ENCODE measurements around the gene PI16. TPM values are rescaled to one million over a fixed set of nuclear protein-coding genes. Genes with fewer than 3 reads are reported as not detected.

Gene PI16
- total and polyA plus RNA-seq, 2 donors (not counting 3 experiments of a cell fraction or from before 2014, with no cell fraction given) = 0.14 TPM; not detected in 1

- dilution Hi-C loops (cut with MboI; ENCODE audit: extremely low pct_ligation_motif_present, low sequenced_read_pairs) = no loop called here
- POLR2A ChIA-PET = no interaction called here
- H3K4me3 ChIP-seq (replicated peaks in 1 of 3; ENCODE audit: insufficient read depth in 1 of 3, low read depth in 1 of 3, low read length in 3 of 3) = no peak overlapping the region
- BruUV-seq (replicated peaks) = no TSS peak
- intact Hi-C loops (cut with micrococcal nuclease) = no loop called here
- no peaks in the 10 kb centered on the region for H3K4me1 ChIP-seq (ENCODE audit: control insufficient read depth, extremely low read depth, insufficient read depth, low read length)
- no peaks in the 10 kb centered on the region for H3K36me3 ChIP-seq (ENCODE audit: control insufficient read depth in 2 of 2, extremely low read depth in 1 of 2, insufficient read depth in 2 of 2, low read length in 2 of 2)
- DNase-seq (ENCODE audit: low read depth, low spot score) (no peak), FAIRE-seq (no peak)
- no peak overlapping the region for H2AFZ ChIP-seq (ENCODE audit: low read depth, low read length)
- H4K20me1 ChIP-seq (replicated peaks; ENCODE audit: control insufficient read depth, extremely low read depth, insufficient read depth, low read length) = no peaks in the 10 kb centered on the region
- H3K9me1 ChIP-seq (replicated peaks; ENCODE audit: control insufficient read depth, extremely low read depth, insufficient read depth, low read length) = no peaks in the 10 kb centered on the region
- CTCF ChIA-PET = interaction anchor here (0.7 to 2.4 kb wide), 5 partner anchors 13 to 246 kb away, joined by 3 to 33 read pairs (median 3); no protein-coding TSS in a partner anchor
- no peak overlapping the region for H3K27ac ChIP-seq (ENCODE audit: insufficient read depth, low read depth, low read length)
- no peak overlapping the region for H3K4me2 ChIP-seq (ENCODE audit: insufficient read depth, low read length)
- TF ChIP-seq MAX (IDR thresholded peaks at IDR 0.05; ENCODE audit: insufficient read depth, insufficient read length) (no peak), JUN (IDR thresholded peaks at IDR 0.05; ENCODE audit: borderline replicate concordance, insufficient read depth, insufficient read length, low read depth) (no peak), POLR2AphosphoS5 (IDR thresholded peaks at IDR 0.05; ENCODE audit: insufficient read depth, low read depth, low read length) (no peak)
- H3K9ac ChIP-seq (replicated peaks; ENCODE audit: extremely low read depth, insufficient read depth, low read length) = no peak overlapping the region
- H3K27me3 ChIP-seq (ENCODE audit: control insufficient read depth in 2 of 2, insufficient read depth in 2 of 2, low read length in 2 of 2) = peaks cover 0 to 6% of the 10 kb centered on the region in 2 experiments
- no peaks in the 10 kb centered on the region for H3K9me3 ChIP-seq (replicated peaks; ENCODE audit: control insufficient read depth, insufficient read depth, low read length)
- H3K79me2 ChIP-seq (ENCODE audit: control insufficient read depth, insufficient read depth, low read length) = no peaks in the 10 kb centered on the region
Measured at GRCh38 chr6:37005827-37006567, 51.5 kb downstream of the PI16 start.

- TF ChIP-seq FOS (IDR thresholded peaks at IDR 0.05; ENCODE audit: borderline replicate concordance, insufficient read depth, low read length) (no peak), GATA2 (IDR thresholded peaks at IDR 0.05; ENCODE audit: insufficient read depth, insufficient read length, low read depth, low read length) (no peak), POLR2A (IDR thresholded peaks at IDR 0.05; ENCODE audit: low read depth, low read length) (no peak), POLR2AphosphoS5 (IDR thresholded peaks at IDR 0.05; ENCODE audit: insufficient read depth, low read depth, low read length) (no peak), MAX (IDR thresholded peaks at IDR 0.05; ENCODE audit: insufficient read depth, insufficient read length) (no peak), CTCF (IDR thresholded peaks at IDR 0.05; ENCODE audit: extremely low read depth in 1 of 2, insufficient read depth in 1 of 2, low read depth in 1 of 2, low read length in 2 of 2) (no peak), EZH2 (IDR thresholded peaks at IDR 0.05; ENCODE audit: borderline replicate concordance, low read depth, low read length, severe bottlenecking) (no peak), MYC (IDR thresholded peaks at IDR 0.05; ENCODE audit: low read depth, low read length) (no peak), JUN (IDR thresholded peaks at IDR 0.05; ENCODE audit: borderline replicate concordance, insufficient read depth, insufficient read length, low read depth) (no peak)
- Histone ChIP-seq H3K9me3 (replicated peaks; ENCODE audit: control insufficient read depth, insufficient read depth, low read length) (no peaks in the 10 kb centered on the region), H3K27ac (ENCODE audit: insufficient read depth, low read depth, low read length) (no peak overlapping the region), H4K20me1 (replicated peaks; ENCODE audit: control insufficient read depth, extremely low read depth, insufficient read depth, low read length) (no peaks in the 10 kb centered on the region), H3K9me1 (replicated peaks; ENCODE audit: control insufficient read depth, extremely low read depth, insufficient read depth, low read length) (no peaks in the 10 kb centered on the region), H3K4me3 (replicated peaks in 1 of 3; ENCODE audit: insufficient read depth in 1 of 3, low read depth in 1 of 3, low read length in 3 of 3) (no peak overlapping the region), H3K27me3 (ENCODE audit: control insufficient read depth in 2 of 2, insufficient read depth in 2 of 2, low read length in 2 of 2) (peaks cover 0 to 4% of the 10 kb centered on the region in 2 experiments), H3K9ac (replicated peaks; ENCODE audit: extremely low read depth, insufficient read depth, low read length) (no peak overlapping the region), H3K79me2 (ENCODE audit: control insufficient read depth, insufficient read depth, low read length) (no peaks in the 10 kb centered on the region), H3K36me3 (ENCODE audit: control insufficient read depth in 2 of 2, extremely low read depth in 1 of 2, insufficient read depth in 2 of 2, low read length in 2 of 2) (no peaks in the 10 kb centered on the region), H2AFZ (ENCODE audit: low read depth, low read length) (no peak overlapping the region), H3K4me2 (ENCODE audit: insufficient read depth, low read length) (no peak overlapping the region), H3K4me1 (ENCODE audit: control insufficient read depth, extremely low read depth, insufficient read depth, low read length) (no peaks in the 10 kb centered on the region)
- DNase-seq (ENCODE audit: low read depth, low spot score) = no peak
- BruUV-seq (replicated peaks) = no TSS peak
- CTCF ChIA-PET = interaction anchor here (0.7 to 2.4 kb wide), 8 partner anchors 12 to 246 kb away, joined by 3 to 33 read pairs (median 3); no protein-coding TSS in a partner anchor
- no peak for FAIRE-seq
- POLR2A ChIA-PET = interaction anchor here (1.1 kb wide), 1 partner anchor 21 kb away, joined by 5 read pairs; the partner anchor contains the start of gene MTCH1
- dilution Hi-C loops (cut with MboI; ENCODE audit: extremely low pct_ligation_motif_present, low sequenced_read_pairs) (no loop called here), intact Hi-C loops (cut with micrococcal nuclease) (no loop called here)
Measured at GRCh38 chr6:37006793-37007339, 52.3 kb downstream of the PI16 start.
